K562 (cell line): Measurements from ENCODE around the gene DYNC1H1. TPM values are rescaled to one million over a fixed set of nuclear protein-coding genes. Genes with fewer than 3 reads are reported as not detected.

Source experiments
- ATAC-seq: fragments of 200-7000 bp; cut with Tn5 transposase; 3 replicates; pipeline ENCODE4 v1.9.1; 2020; ENCODE audit warnings: moderate library complexity
- BruUV-seq: library from RNA; stranded (reverse); fragments of 400-500 nt; replicated peaks from 2 replicates; lab custom pipeline; 2021; lab: Mats Ljungman, UMichigan
- CTCF ChIA-PET: fragments of 300-600 bp; formaldehyde crosslinking; extraction: SDS; loops from one replicate; lab custom pipeline; 2021; ENCODE audit warnings: low intra/inter-chr PET ratio; lab: Yijun Ruan, JAX
- POLR2A ChIA-PET: fragments of 300-600, 350-650 bp; sonication (Branson Sonifier 250); formaldehyde crosslinking; extraction: SDS; loops from one replicate; lab custom pipeline; 2021; ENCODE audit warnings: antibody characterized with exemption, inconsistent platforms; lab: Yijun Ruan, JAX
- DNase-seq, 4 experiments: peaks; one replicate each; pipeline versions ENCODE4 v3.0.0 to v3.0.0-alpha.2; 2011 to 2018; ENCODE audit warnings: low spot score in 3 of 4, mixed read lengths in 3 of 4; ENCODE audit errors: extremely low read depth in 1 of 4
- FAIRE-seq: peaks from 2 replicates; lab custom pipeline; 2011; peaks lifted over from hg19 to GRCh38; lab: Jason Lieb, UNC
- H2AFZ ChIP-seq: 2 replicates; pipeline ENCODE4 v1.6.0; 2011; ENCODE audit warnings: low read depth, low read length, control low read depth, inconsistent platforms
- H3K27ac ChIP-seq: fragments of 200-600 bp; 3 replicates; pipeline ENCODE4 v1.8.0; 2011; ENCODE audit warnings: low read depth, mild to moderate bottlenecking, control low read depth, inconsistent platforms, low read length, moderate library complexity, mixed read lengths; ENCODE audit errors: extremely low read depth
- H3K27me3 ChIP-seq, 2 experiments: fragments of 300-600 bp in 1 of 2; 2 replicates in 1 of 2; 3 replicates in 1 of 2; pipeline versions ENCODE4 v1.6.0 to v1.8.0; 2011; ENCODE audit warnings: inconsistent platforms in 2 of 2, low read length in 2 of 2, mild to moderate bottlenecking in 1 of 2, mixed read lengths in 1 of 2, moderate library complexity in 1 of 2; ENCODE audit not compliant: control insufficient read depth in 2 of 2, insufficient read depth in 2 of 2
- H3K36me3 ChIP-seq: fragments of 300-600 bp; 3 replicates; pipeline ENCODE4 v1.8.0; 2011; ENCODE audit warnings: mild to moderate bottlenecking, low read length, inconsistent platforms; ENCODE audit not compliant: control insufficient read depth, insufficient read depth
- H3K4me1 ChIP-seq, 2 experiments: fragments of 200-600 bp in 1 of 2; replicated peaks in 1 of 2; 2 replicates in 1 of 2; 3 replicates in 1 of 2; pipeline versions ENCODE4 v1.5.1 to v1.8.0; 2011; ENCODE audit warnings: inconsistent platforms in 2 of 2, low read length in 2 of 2, mild to moderate bottlenecking in 1 of 2, mixed read lengths in 1 of 2, moderate library complexity in 1 of 2; ENCODE audit not compliant: control insufficient read depth in 2 of 2, insufficient read depth in 2 of 2
- H3K4me2 ChIP-seq: 2 replicates; pipeline ENCODE4 v1.6.1; 2011; ENCODE audit warnings: low read length, control low read depth, inconsistent platforms, mixed read lengths; ENCODE audit not compliant: insufficient read depth
- H3K4me3 ChIP-seq: fragments of 200-600 bp; sonication (generic), shearing (Covaris generic); 2 replicates; pipeline ENCODE4 v1.5.1; 2016; ENCODE audit warnings: control low read depth, inconsistent platforms
- H3K79me2 ChIP-seq: fragments of 200-600 bp; 3 replicates; pipeline ENCODE4 v1.8.0; 2011; ENCODE audit warnings: low read length, inconsistent platforms; ENCODE audit not compliant: control insufficient read depth, insufficient read depth
- H3K9ac ChIP-seq, 2 experiments: 2 replicates each; pipeline versions ENCODE4 v1.6.0 to v1.6.1; 2011; ENCODE audit warnings: low read depth in 2 of 2, low read length in 2 of 2, control low read depth in 1 of 2, inconsistent platforms in 1 of 2, mild to moderate bottlenecking in 1 of 2, mixed read lengths in 1 of 2; ENCODE audit not compliant: insufficient read depth in 1 of 2
- H3K9me1 ChIP-seq: one replicate; pipeline ENCODE4 v1.6.0; 2011; ENCODE audit warnings: inconsistent platforms, mild to moderate bottlenecking, low read length, moderate library complexity; ENCODE audit not compliant: control insufficient read depth, insufficient read depth
- H3K9me3 ChIP-seq: replicated peaks from 2 replicates; pipeline ENCODE4 v1.5.1; 2011; ENCODE audit warnings: low read depth, low read length, inconsistent platforms; ENCODE audit not compliant: control insufficient read depth, insufficient read depth
- H4K20me1 ChIP-seq: replicated peaks from 2 replicates; pipeline ENCODE4 v1.6.1; 2011; ENCODE audit warnings: low read length, inconsistent platforms, mixed read lengths; ENCODE audit not compliant: control insufficient read depth, insufficient read depth
- DNMT1 ChIP-seq: fragments of 450-650 bp; IDR thresholded peaks from 2 replicates; pipeline ENCODE4 v1.6.1; 2016; ENCODE audit warnings: antibody characterized with exemption, mild to moderate bottlenecking
- NCOA2 ChIP-seq, 2 experiments: fragments of 450-650 bp; IDR thresholded peaks; 2 replicates each; pipeline ENCODE4 v1.6.1; 2018; ENCODE audit warnings: mild to moderate bottlenecking in 2 of 2, moderate library complexity in 1 of 2; ENCODE audit not compliant: partially characterized antibody in 2 of 2
- POLR2G ChIP-seq: fragments of 200-400 bp; formaldehyde crosslinking; IDR thresholded peaks from 2 replicates; pipeline ENCODE4 v1.6.1; 2017; ENCODE audit warnings: low read depth, mild to moderate bottlenecking, antibody characterized with exemption, low read length, moderate library complexity
- SETDB1 ChIP-seq: IDR thresholded peaks from one replicate; pipeline ENCODE4 v1.6.1; 2012; ENCODE audit warnings: low read length, control low read depth, inconsistent platforms
- ZFP30 ChIP-seq: fragments of 250-450 bp; sonication (Bioruptor Pico); IDR thresholded peaks from 2 replicates; pipeline ENCODE4 v1.8.0; 2022; ENCODE audit warnings: moderate library complexity, mild to moderate bottlenecking, inconsistent platforms, borderline replicate concordance
- ZNF143 ChIP-seq: sonication (generic); formaldehyde crosslinking; IDR thresholded peaks from 2 replicates; pipeline ENCODE4 v1.9.0; 2022; ENCODE audit warnings: mild to moderate bottlenecking, missing genetic modification reagents
- ZNF212 ChIP-seq: fragments of 450-650 bp; formaldehyde crosslinking; IDR thresholded peaks from 2 replicates; pipeline ENCODE4 v1.4.0; 2020; ENCODE audit warnings: mild to moderate bottlenecking
- ZNF79 ChIP-seq: fragments of 250-450 bp; sonication (Bioruptor Pico); IDR thresholded peaks from 2 replicates; pipeline ENCODE4 v1.4.0; 2020; ENCODE audit warnings: low read depth, mild to moderate bottlenecking, moderate library complexity
- WGBS: fragments of 100-300 bp; shearing (Covaris generic); methylation state at CpG from one replicate; pipeline ENCODE4 v1.1.6; 2016; ENCODE audit warnings: low coverage, mixed read lengths; ENCODE audit not compliant: insufficient coverage; ENCODE audit errors: missing lambda C conversion rate; 5-methylcytosine and 5-hydroxymethylcytosine counted together
- in situ Hi-C: fragments of 300-500 bp; cut with MboI; formaldehyde crosslinking; loops from 4 replicates; pipeline ENCODE4 v1.15.0; 2018; ENCODE audit warnings: inconsistent platforms, mixed read lengths
- intact Hi-C: fragments of 100-400 bp; cut with micrococcal nuclease; formaldehyde crosslinking; loops from 2 replicates; pipeline ENCODE4 v1.14.2; 2022
- polyA plus RNA-seq, 8 experiments: library from polyadenylated mRNA; depleted of rRNA in 4 of 8; stranded (reverse) in 5 of 8; unstranded in 3 of 8; fragments of >200 nt; fragmentation: Nextera tagmentation in 2 of 8; fragmentation: Illumina TruSeq in 1 of 8; extraction: Ambion mirVana in 2 of 8; extraction: Trizol in 1 of 8; gene quantifications; 2 replicates each; pipeline versions ENCODE4 v1.2.1 to v1.2.3, GENCODE V29; 2011 to 2014; ENCODE audit warnings: inconsistent platforms in 1 of 8, missing spikeins in 1 of 8
- total RNA-seq, 7 experiments: library from RNA; depleted of rRNA in 6 of 7; stranded (reverse); fragments of >200 nt in 6 of 7; fragmentation: Illumina TruSeq in 2 of 7; extraction: Trizol in 2 of 7; gene quantifications; 2 replicates each; pipeline versions ENCODE4 v1.2.1 to v1.2.3, GENCODE V29; 2011 to 2021; ENCODE audit warnings: low replicate concordance in 1 of 7
- TF ChIP-seq, protein P1 (sequence below): sonication (generic); formaldehyde crosslinking; IDR thresholded peaks from 2 replicates; pipeline ENCODE4 v1.5.0; 2020; ENCODE audit warnings: missing genetic modification reagents
- TF ChIP-seq, protein P2 (sequence below): sonication (generic); formaldehyde crosslinking; IDR thresholded peaks from 2 replicates; pipeline ENCODE4 v1.8.0; 2023; ENCODE audit warnings: mild to moderate bottlenecking, missing genetic modification reagents

Gene DYNC1H1
- total and polyA plus RNA-seq, 9 of the 15 experiments (the other 6 are each of a cell fraction or from before 2014, with no cell fraction given): 31.9 to 335 (median 115) TPM

- POLR2A ChIA-PET: interaction anchor here (0.7 to 1.3 kb wide), 4 partner anchors 8 to 306 kb away, joined by 3 read pairs; no protein-coding TSS in a partner anchor
- H3K27me3 ChIP-seq: no peaks in the 10 kb centered on the region
- CTCF ChIA-PET: no interaction called here
- no peaks in the 10 kb centered on the region for H3K9me3 ChIP-seq
- H3K9ac ChIP-seq: no peak overlapping the region
- in situ Hi-C loops: no loop called here
- no peaks in the 10 kb centered on the region for H4K20me1 ChIP-seq
- no peaks in the 10 kb centered on the region for H3K9me1 ChIP-seq
- TF ChIP-seq POLR2G: 0 out of 2 replicates have a peak, but pooled peaks have one; percentile 33
- TF ChIP-seq ZFP30 (CRISPR knock-in tag): no peak
- TF ChIP-seq, all 486 proteins: peak for 1
- Histone ChIP-seq H3K4me1 (no peaks in the 10 kb centered on the region; a peak in 1 of 5 replicates), H3K27ac (no peak overlapping the region), H3K79me2 (no peaks in the 10 kb centered on the region), H3K4me2 (no peak overlapping the region), H2AFZ (no peak overlapping the region), H3K4me3 (no peak overlapping the region), H3K36me3 (peaks cover 93% of the 10 kb centered on the region)
- intact Hi-C loops: no loop called here
- no peak for DNase-seq
- BruUV-seq: no TSS peak
- 95% methylated on average over 17 of the region's 19 CpGs for WGBS
- ATAC-seq: no peak
- no peak for FAIRE-seq
Measured at GRCh38 chr14:102015771-102016170, 51.4 kb downstream of the DYNC1H1 start.

DNA sequence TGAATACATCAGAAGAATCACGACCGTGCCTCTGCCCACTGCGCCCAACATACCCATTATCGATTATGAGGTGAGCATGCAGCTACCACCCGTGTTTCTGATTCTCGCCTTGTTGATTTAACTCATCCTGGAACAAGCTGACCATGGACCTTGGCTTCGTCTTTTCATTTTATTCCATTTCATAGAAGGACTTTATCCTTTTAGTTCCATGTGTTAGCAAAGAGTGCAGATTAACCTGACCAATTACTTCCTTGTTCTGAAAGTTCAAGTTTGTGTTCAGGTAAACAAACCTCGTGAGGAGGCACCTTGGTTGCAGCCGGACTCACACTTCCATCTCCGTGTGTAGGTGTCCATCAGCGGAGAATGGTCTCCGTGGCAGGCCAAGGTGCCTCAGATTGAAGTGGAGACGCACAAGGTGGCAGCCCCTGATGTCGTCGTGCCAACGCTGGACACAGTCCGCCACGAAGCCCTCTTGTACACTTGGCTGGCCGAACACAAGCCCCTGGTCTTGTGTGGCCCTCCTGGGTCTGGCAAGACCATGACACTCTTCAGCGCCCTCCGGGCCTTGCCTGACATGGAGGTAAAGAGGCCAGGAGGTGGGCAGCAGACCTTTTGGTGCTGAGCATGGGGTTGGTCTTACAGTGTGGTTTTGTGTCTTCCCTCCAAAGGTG, 52.2 kb downstream of the DYNC1H1 start:
- Histone ChIP-seq H3K27me3 (no peaks in the 10 kb centered on the region), H3K4me2 (no peak overlapping the region), H3K4me1 (no peaks in the 10 kb centered on the region; a peak in 1 of 5 replicates), H3K4me3 (no peak overlapping the region), H3K27ac (no peak overlapping the region), H4K20me1 (no peaks in the 10 kb centered on the region), H3K36me3 (peaks cover 91% of the 10 kb centered on the region), H3K9ac (no peak overlapping the region), H3K9me3 (no peaks in the 10 kb centered on the region), H3K9me1 (no peaks in the 10 kb centered on the region), H3K79me2 (no peaks in the 10 kb centered on the region), H2AFZ (no peak overlapping the region)
- ATAC-seq: no peak
- no TSS peak for BruUV-seq
- FAIRE-seq: no peak
- DNase-seq: no peak
- in situ Hi-C loops (no loop called here), intact Hi-C loops (no loop called here)
- 96% methylated on average over 21 of the region's 21 CpGs for WGBS
- CTCF ChIA-PET: no interaction called here
- POLR2A ChIA-PET: interaction anchor here (0.7 to 1.3 kb wide), 2 partner anchors 7 to 15 kb away, joined by 3 read pairs; no protein-coding TSS in a partner anchor
- TF ChIP-seq DNMT1: no peak
- TF ChIP-seq ZNF143 (CRISPR knock-in tag): no peak
- TF ChIP-seq, protein P1, sequence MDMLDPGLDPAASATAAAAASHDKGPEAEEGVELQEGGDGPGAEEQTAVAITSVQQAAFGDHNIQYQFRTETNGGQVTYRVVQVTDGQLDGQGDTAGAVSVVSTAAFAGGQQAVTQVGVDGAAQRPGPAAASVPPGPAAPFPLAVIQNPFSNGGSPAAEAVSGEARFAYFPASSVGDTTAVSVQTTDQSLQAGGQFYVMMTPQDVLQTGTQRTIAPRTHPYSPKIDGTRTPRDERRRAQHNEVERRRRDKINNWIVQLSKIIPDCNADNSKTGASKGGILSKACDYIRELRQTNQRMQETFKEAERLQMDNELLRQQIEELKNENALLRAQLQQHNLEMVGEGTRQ (CRISPR knock-in tag): no peak
- TF ChIP-seq ZNF79: no peak
- TF ChIP-seq SETDB1: no peak
- TF ChIP-seq, protein P2, sequence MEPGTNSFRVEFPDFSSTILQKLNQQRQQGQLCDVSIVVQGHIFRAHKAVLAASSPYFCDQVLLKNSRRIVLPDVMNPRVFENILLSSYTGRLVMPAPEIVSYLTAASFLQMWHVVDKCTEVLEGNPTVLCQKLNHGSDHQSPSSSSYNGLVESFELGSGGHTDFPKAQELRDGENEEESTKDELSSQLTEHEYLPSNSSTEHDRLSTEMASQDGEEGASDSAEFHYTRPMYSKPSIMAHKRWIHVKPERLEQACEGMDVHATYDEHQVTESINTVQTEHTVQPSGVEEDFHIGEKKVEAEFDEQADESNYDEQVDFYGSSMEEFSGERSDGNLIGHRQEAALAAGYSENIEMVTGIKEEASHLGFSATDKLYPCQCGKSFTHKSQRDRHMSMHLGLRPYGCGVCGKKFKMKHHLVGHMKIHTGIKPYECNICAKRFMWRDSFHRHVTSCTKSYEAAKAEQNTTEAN (CRISPR knock-in tag): no peak
- no peak for TF ChIP-seq NCOA2 (IDR thresholded peaks at IDR 0.05; ENCODE audit: partially characterized antibody in 2 of 2)
- no peak for TF ChIP-seq ZNF212
